B cell (primary cell): Measurements from ENCODE around the gene SLC16A1. TPM values are rescaled to one million over a fixed set of nuclear protein-coding genes. Genes with fewer than 3 reads are reported as not detected.
"Not testable (repeated sequence)": the region's sequence is repeated elsewhere in the genome, so short reads cannot be mapped to it uniquely, and the experiment has no call there.

Source experiments
- ATAC-seq: fragments of 200-7000 bp; cut with Tn5 transposase; one replicate; pipeline ENCODE4 v1.10.0; 2021; ENCODE audit warnings: low read depth, mild to moderate bottlenecking, moderate number of reproducible peaks, moderate library complexity
- CTCF ChIA-PET: fragments of 350-600 bp; sonication (Branson Sonifier 250); formaldehyde crosslinking; loops from one replicate; lab custom pipeline; 2021; ENCODE audit warnings: antibody characterized with exemption, inconsistent platforms; lab: Charles Lee
- POLR2A ChIA-PET: fragments of 350-600 bp; sonication (Branson Sonifier 250); formaldehyde crosslinking; loops from one replicate; lab custom pipeline; 2021; ENCODE audit warnings: antibody characterized with exemption; lab: Charles Lee
- DNase-seq: peaks from one replicate; pipeline ENCODE4 v3.0.0; 2013
- H2AFZ ChIP-seq: 2 replicates; pipeline ENCODE4 v1.6.1; 2012; ENCODE audit warnings: mild to moderate bottlenecking, low read depth, low read length; ENCODE audit not compliant: insufficient read depth, poor library complexity, severe bottlenecking
- H3K27ac ChIP-seq, 2 donors: 1 replicate in 1 of 2; 2 replicates in 1 of 2; pipeline ENCODE4 v1.5.1; 2012 to 2013; ENCODE audit warnings: low read length in 2 of 2, mild to moderate bottlenecking in 2 of 2, moderate library complexity in 1 of 2
- H3K27me3 ChIP-seq, 4 experiments: fragments of 200-600 bp in 1 of 4; sonication (generic) in 1 of 4; replicated peaks in 1 of 4; 1 replicate in 2 of 4; 2 replicates in 2 of 4; pipeline versions ENCODE4 v1.6.1 to v1.7.0; 2013 to 2016; ENCODE audit warnings: low read length in 3 of 4, mild to moderate bottlenecking in 2 of 4, mixed read lengths in 1 of 4, moderate library complexity in 1 of 4; ENCODE audit not compliant: insufficient read depth in 4 of 4, control insufficient read depth in 3 of 4; ENCODE audit errors: control extremely low read depth in 1 of 4
- H3K36me3 ChIP-seq, 2 experiments: replicated peaks in 1 of 2; 1 replicate in 1 of 2; 2 replicates in 1 of 2; pipeline versions ENCODE4 v1.6.1 to v1.7.1; 2013; ENCODE audit warnings: low read length in 1 of 2; ENCODE audit not compliant: insufficient read depth in 2 of 2, control insufficient read depth in 1 of 2; ENCODE audit errors: control extremely low read depth in 1 of 2, extremely low read depth in 1 of 2
- H3K4me1 ChIP-seq, 2 donors: fragments of 200-600 bp in 1 of 2; sonication (generic) in 1 of 2; 1 replicate in 1 of 2; 2 replicates in 1 of 2; pipeline versions ENCODE4 v1.5.1 to v1.6.1; 2013 to 2017; ENCODE audit warnings: low read length in 2 of 2; ENCODE audit not compliant: control insufficient read depth in 2 of 2, insufficient read depth in 2 of 2
- H3K4me2 ChIP-seq: replicated peaks from 2 replicates; pipeline ENCODE3; 2012; ENCODE audit warnings: mild to moderate bottlenecking, low read depth, low read length; ENCODE audit not compliant: poor library complexity, severe bottlenecking
- H3K4me3 ChIP-seq, 5 experiments: fragments of 200-600 bp in 1 of 5; sonication (generic) in 1 of 5; 1 replicate in 3 of 5; 2 replicates in 2 of 5; pipeline versions ENCODE4 v1.5.1 to v1.7.0; 2011 to 2016; ENCODE audit warnings: low read length in 4 of 5, mild to moderate bottlenecking in 4 of 5, low read depth in 2 of 5, control low read depth in 1 of 5, moderate library complexity in 1 of 5; ENCODE audit not compliant: insufficient read depth in 1 of 5; ENCODE audit errors: control extremely low read depth in 1 of 5, extremely low read depth in 1 of 5
- H3K79me2 ChIP-seq: fragments of 200-600 bp; sonication (generic); one replicate; pipeline ENCODE4 v1.6.0; 2016; ENCODE audit warnings: low read length; ENCODE audit not compliant: control insufficient read depth, insufficient read depth
- H3K9ac ChIP-seq: fragments of 200-600 bp; sonication (generic); 2 replicates; pipeline ENCODE4 v1.6.1; 2017; ENCODE audit warnings: mild to moderate bottlenecking, low read length, moderate library complexity
- H3K9me3 ChIP-seq, 3 donors: one replicate each; pipeline versions ENCODE4 v1.6.1 to v1.7.1; 2013; ENCODE audit warnings: low read length in 2 of 3; ENCODE audit not compliant: control insufficient read depth in 2 of 3, insufficient read depth in 1 of 3; ENCODE audit errors: control extremely low read depth in 1 of 3
- H4K20me1 ChIP-seq: 2 replicates; pipeline ENCODE4 v1.6.0; 2012; ENCODE audit warnings: mild to moderate bottlenecking, low read length; ENCODE audit not compliant: insufficient read depth, control insufficient read depth, poor library complexity, severe bottlenecking
- H3K27ac Mint-ChIP-seq: one replicate; pipeline ENCODE4 v1.8.0; 2021; ENCODE audit warnings: mixed read lengths
- H3K27me3 Mint-ChIP-seq: one replicate; pipeline ENCODE4 v1.8.0; 2021; ENCODE audit warnings: mixed read lengths
- H3K4me1 Mint-ChIP-seq: one replicate; pipeline ENCODE4 v1.8.0; 2021; ENCODE audit warnings: mixed read lengths
- H3K4me3 Mint-ChIP-seq: one replicate; pipeline ENCODE4 v1.8.0; 2021; ENCODE audit warnings: mixed read lengths
- H3K9me3 Mint-ChIP-seq: one replicate; pipeline ENCODE4 v1.8.0; 2022; ENCODE audit warnings: mixed read lengths; ENCODE audit not compliant: insufficient read depth
- EZH2 ChIP-seq: IDR thresholded peaks from 2 replicates; pipeline ENCODE4 v1.6.1; 2012; ENCODE audit warnings: borderline replicate concordance, low read depth, mild to moderate bottlenecking, moderate library complexity, low read length; ENCODE audit not compliant: insufficient read depth, poor library complexity, severe bottlenecking
- WGBS: methylation state at CpG from one replicate; pipeline ENCODE4 v1.1.5; 2013; ENCODE audit warnings: missing lambda C conversion rate; ENCODE audit not compliant: insufficient coverage; 5-methylcytosine and 5-hydroxymethylcytosine counted together
- intact Hi-C: fragments of 100-400 bp; cut with micrococcal nuclease; formaldehyde crosslinking; loops from one replicate; pipeline ENCODE4 v1.10.0; 2022
- polyA plus RNA-seq: library from polyadenylated mRNA; depleted of rRNA; stranded (reverse); fragments of >200 nt; gene quantifications from 2 replicates; pipeline ENCODE4 v1.2.3, GENCODE V29; 2012
- total RNA-seq, 2 donors: library from RNA; stranded (reverse); fragments of 120-200 nt in 1 of 2; gene quantifications; 1 replicate in 1 of 2; 2 replicates in 1 of 2; pipeline versions ENCODE4 v1.2.3 to v1.2.4, GENCODE V29; 2013 to 2022
- TF ChIP-seq, protein P1 (sequence below): fragments of 200-600 bp; IDR thresholded peaks from one replicate; pipeline ENCODE4 v1.8.0; 2022; ENCODE audit warnings: antibody characterized with exemption, mild to moderate bottlenecking

SLC16A1 gene
- total and polyA plus RNA-seq, 2 donors (not counting 1 experiment from before 2014, with no cell fraction given), result 2.1 to 13.0 TPM

GRCh38 chr1:112995890-112996289, 39.9 kb upstream of the SLC16A1 start:
- Histone ChIP-seq H3K27ac (no peak overlapping the region), H3K9me3 (no peaks in the 10 kb centered on the region), H3K4me2 (no peak overlapping the region), H3K4me3 (no peak overlapping the region), H2AFZ (no peak overlapping the region), H4K20me1 (no peaks in the 10 kb centered on the region), H3K79me2 (no peaks in the 10 kb centered on the region), H3K9ac (no peak overlapping the region), H3K27me3 (no peaks in the 10 kb centered on the region), H3K36me3 (peaks cover 0 to 10% of the 10 kb centered on the region in 2 experiments), H3K4me1 (no peaks in the 10 kb centered on the region)
- CTCF ChIA-PET, result no interaction called here
- no peak overlapping the region for H3K27ac Mint-ChIP-seq
- intact Hi-C loops, result no loop called here
- DNase-seq (no peak), ATAC-seq (no peak)
- no peak overlapping the region for H3K4me3 Mint-ChIP-seq
- H3K9me3 Mint-ChIP-seq, result no peaks in the 10 kb centered on the region
- TF ChIP-seq, protein P1, sequence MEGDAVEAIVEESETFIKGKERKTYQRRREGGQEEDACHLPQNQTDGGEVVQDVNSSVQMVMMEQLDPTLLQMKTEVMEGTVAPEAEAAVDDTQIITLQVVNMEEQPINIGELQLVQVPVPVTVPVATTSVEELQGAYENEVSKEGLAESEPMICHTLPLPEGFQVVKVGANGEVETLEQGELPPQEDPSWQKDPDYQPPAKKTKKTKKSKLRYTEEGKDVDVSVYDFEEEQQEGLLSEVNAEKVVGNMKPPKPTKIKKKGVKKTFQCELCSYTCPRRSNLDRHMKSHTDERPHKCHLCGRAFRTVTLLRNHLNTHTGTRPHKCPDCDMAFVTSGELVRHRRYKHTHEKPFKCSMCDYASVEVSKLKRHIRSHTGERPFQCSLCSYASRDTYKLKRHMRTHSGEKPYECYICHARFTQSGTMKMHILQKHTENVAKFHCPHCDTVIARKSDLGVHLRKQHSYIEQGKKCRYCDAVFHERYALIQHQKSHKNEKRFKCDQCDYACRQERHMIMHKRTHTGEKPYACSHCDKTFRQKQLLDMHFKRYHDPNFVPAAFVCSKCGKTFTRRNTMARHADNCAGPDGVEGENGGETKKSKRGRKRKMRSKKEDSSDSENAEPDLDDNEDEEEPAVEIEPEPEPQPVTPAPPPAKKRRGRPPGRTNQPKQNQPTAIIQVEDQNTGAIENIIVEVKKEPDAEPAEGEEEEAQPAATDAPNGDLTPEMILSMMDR, result no peak
- no peak for TF ChIP-seq EZH2
- WGBS, result no CpG with 5 or more reads among the region's 2 CpGs
- POLR2A ChIA-PET, result no interaction called here
- H3K27me3 Mint-ChIP-seq, result no peaks in the 10 kb centered on the region
- no peaks in the 10 kb centered on the region for H3K4me1 Mint-ChIP-seq

GRCh38 chr1:112995021-112995420, 39.0 kb upstream of the SLC16A1 start:
- H3K4me1 ChIP-seq, H3K4me1 Mint-ChIP-seq, H3K27ac Mint-ChIP-seq, ATAC-seq, CTCF ChIA-PET, H3K9ac ChIP-seq, H3K9me3 Mint-ChIP-seq, H2AFZ ChIP-seq, H3K4me3 Mint-ChIP-seq, intact Hi-C loops, H3K27ac ChIP-seq, H3K79me2 ChIP-seq, H3K36me3 ChIP-seq, DNase-seq, H3K9me3 ChIP-seq, H3K27me3 ChIP-seq, H3K27me3 Mint-ChIP-seq, H3K4me3 ChIP-seq, POLR2A ChIA-PET, H3K4me2 ChIP-seq, H4K20me1 ChIP-seq: not testable (repeated sequence)
- WGBS, result 98% methylated on average over 6 of the region's 9 CpGs
